Adipose tissue (tissue), 3 donors: ENCODE measurements around the gene MSH4. TPM values are rescaled to one million over a fixed set of nuclear protein-coding genes. Genes with fewer than 3 reads are reported as not detected.
"Not testable (repeated sequence)": the region's sequence is repeated elsewhere in the genome, so short reads cannot be mapped to it uniquely, and the experiment has no call there.

Experiments used
- H3K27ac ChIP-seq: one replicate; pipeline ENCODE4 v1.5.1; 2013; ENCODE audit warnings: low read depth, low read length
- WGBS, 3 donors: extraction: QIAGEN DNeasy Blood & Tissue Kit; methylation state at CpG; one replicate each; pipeline ENCODE4 v1.1.7; 2013; 5-methylcytosine and 5-hydroxymethylcytosine counted together
- polyA plus RNA-seq, 3 donors: library from polyadenylated mRNA; stranded (reverse); fragments of 200-250 nt; gene quantifications; one replicate each; pipeline ENCODE4 v1.2.3, GENCODE V29; 2013
- donor health status: healthy with polysubstance abuse.
- donor health status: Bipolar disorder and iron deficiency.
- donor health status: healthy.

MSH4 gene
- polyA plus RNA-seq = under 1 TPM; 0.06 to 0.11 (median 0.10) TPM

- no peak within 1 kb of the TSS for H3K27ac ChIP-seq
- WGBS, 3 donors = 87 to 90% (median 88%) methylated on average over 30 to 34 of the region's 34 CpGs
Observed at GRCh38 chr1:75796376-75797272, at the start of gene MSH4. Gene MSH4, plus strand, starts transcription at chr1:75796882. Its CDS starts 104 bp downstream, at chr1:75796986.

DNA sequence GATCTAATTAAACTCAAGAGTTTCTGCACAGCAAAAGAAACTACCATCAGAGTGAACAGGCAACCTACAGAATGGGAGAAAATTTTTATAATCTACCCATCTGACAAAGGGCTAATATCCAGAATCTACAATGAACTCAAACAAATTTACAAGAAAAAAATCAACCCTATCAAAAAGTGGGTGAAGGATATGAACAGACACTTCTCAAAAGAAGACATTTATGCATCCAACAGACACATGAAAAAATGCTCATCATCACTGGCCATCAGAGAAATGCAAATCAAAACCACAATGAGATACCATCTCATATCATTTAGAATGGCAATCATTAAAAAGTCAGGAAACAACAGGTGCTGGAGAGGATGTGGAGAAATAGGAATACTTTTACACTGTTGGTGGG, 39.5 kb upstream of the MSH4 start:
- not testable (repeated sequence) for H3K27ac ChIP-seq

GRCh38 chr1:75758543-75758942, 38.1 kb upstream of the MSH4 start:
- not testable (repeated sequence) for H3K27ac ChIP-seq
- 85 to 100% (median 98%) methylated on average over 4 of the region's 4 CpGs for WGBS, 3 donors

GRCh38 chr1:75764057-75764655, 32.5 kb upstream of the MSH4 start:
- 80 to 86% (median 82%) methylated on average over 1 of the region's 1 CpG for WGBS, 3 donors
- H3K27ac ChIP-seq = no peak overlapping the region

- 84 to 94% (median 88%) methylated on average over 1 of the region's 1 CpG for WGBS, 3 donors
- no peak overlapping the region for H3K27ac ChIP-seq
Observed at GRCh38 chr1:75765697-75766355, 30.9 kb upstream of the MSH4 start.

GRCh38 chr1:75768016-75768415, 28.7 kb upstream of the MSH4 start:
- no peak overlapping the region for H3K27ac ChIP-seq
- 82 to 95% (median 87%) methylated on average over 1 of the region's 1 CpG for WGBS, 3 donors

GRCh38 chr1:75770761-75771160, 25.9 kb upstream of the MSH4 start:
- 51 to 71% (median 53%) methylated on average over 1 of the region's 1 CpG for WGBS, 3 donors
- no peak overlapping the region for H3K27ac ChIP-seq

- WGBS, 3 donors = 70 to 78% (median 76%) methylated on average over 3 of the region's 3 CpGs
- H3K27ac ChIP-seq = no peak overlapping the region
Observed at GRCh38 chr1:75771978-75772377, 24.7 kb upstream of the MSH4 start.

DNA sequence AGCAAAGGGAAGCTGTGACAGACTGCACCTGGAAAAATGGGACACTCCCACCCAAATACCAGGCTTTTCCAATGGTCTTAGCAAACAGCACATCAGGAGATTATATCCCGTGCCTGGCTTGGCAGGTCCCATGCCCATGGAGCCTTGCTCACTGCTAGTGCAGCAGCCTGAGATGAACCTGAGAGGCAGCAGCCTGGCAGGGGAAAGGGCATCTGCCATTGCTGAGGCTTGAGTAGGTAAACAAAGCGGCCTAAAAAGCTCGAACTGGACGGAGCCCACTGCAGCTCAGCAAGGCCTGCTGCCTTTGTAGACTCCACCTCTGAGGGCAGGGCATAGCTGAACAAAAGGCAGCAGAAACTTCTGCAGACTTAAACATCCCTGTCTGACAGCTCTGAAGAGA, 18.9 kb upstream of the MSH4 start:
- H3K27ac ChIP-seq = not testable (repeated sequence)
- WGBS, 3 donors = 80 to 96% (median 85%) methylated on average over 4 of the region's 4 CpGs

DNA sequence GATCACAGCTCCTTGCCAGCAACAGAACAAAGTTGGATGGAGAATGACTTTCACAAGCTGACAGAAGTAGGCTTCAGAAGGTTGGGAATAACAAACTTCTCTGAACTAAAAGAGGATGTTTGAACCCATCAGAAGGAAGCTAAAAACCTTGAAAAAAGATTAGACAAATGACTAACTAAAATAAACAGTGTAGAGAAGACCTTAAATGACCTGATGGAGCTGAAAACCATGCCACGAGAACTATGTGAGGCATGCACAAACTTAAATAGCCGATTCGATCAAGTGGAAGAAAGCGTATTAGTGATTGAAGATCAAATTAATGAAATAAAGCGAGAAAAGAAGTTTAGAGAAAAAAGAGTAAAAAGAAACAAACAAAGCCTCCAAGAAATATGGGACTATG, 18.0 kb upstream of the MSH4 start:
- 85 to 92% (median 92%) methylated on average over 5 of the region's 5 CpGs for WGBS, 3 donors
- not testable (repeated sequence) for H3K27ac ChIP-seq

DNA sequence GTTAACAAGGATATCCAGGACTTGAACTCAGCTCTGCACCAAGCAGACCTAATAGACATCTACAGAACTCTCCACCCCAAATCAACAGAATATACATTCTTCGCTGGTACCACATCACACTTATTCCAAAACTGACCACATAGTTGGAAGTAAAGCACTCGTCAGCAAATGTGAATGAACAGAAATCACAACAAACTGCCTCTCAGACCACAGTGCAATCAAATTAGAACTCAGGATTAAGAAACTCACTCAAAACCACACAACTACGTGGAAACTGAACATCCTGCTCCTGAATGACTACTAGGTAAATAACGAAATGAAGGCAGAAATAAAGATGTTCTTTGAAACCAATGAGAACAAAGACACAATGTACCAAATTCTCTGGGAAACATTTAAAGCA, 16.5 kb upstream of the MSH4 start:
- not testable (repeated sequence) for H3K27ac ChIP-seq
- 70 to 73% (median 70%) methylated on average over 4 of the region's 4 CpGs for WGBS, 3 donors

DNA sequence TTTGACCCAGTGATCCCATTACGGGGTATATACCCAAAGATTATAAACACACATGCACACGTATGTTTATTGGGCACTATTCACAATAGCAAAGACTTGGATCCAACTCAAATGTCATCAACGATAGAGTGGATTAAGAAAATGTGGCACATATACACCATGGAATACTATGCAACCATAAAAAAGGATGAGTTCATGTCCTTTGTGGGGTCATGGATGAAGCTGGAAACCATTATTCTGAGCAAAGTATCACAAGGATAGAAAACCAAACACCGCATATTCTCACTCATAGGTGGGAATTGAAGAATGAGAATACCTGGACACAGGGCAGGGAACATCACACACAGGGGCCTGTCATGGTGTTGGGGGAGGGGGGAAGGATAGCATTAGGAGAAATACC, 12.8 kb upstream of the MSH4 start:
- 78 to 98% (median 96%) methylated on average over 4 of the region's 4 CpGs for WGBS, 3 donors
- H3K27ac ChIP-seq = not testable (repeated sequence)

GRCh38 chr1:75785320-75785982, 11.2 kb upstream of the MSH4 start:
- H3K27ac ChIP-seq = no peak overlapping the region

GRCh38 chr1:75785983-75786853, 10.5 kb upstream of the MSH4 start, which contains the start of gene RABGGTB:
Gene RABGGTB, plus strand, starts transcription at chr1:75786256. Its CDS starts 16 bp downstream, at chr1:75786272.
- 0 to 1% (median 0%) methylated on average over 28 of the region's 28 CpGs for WGBS, 3 donors
- H3K27ac ChIP-seq = no peak within 1 kb of the TSS

More at GRCh38 chr1:75785320-75785982, 11.2 kb upstream of the MSH4 start:
- WGBS, 3 donors = 11 to 12% (median 12%) methylated on average over 9 of the region's 9 CpGs

- no peak overlapping the region for H3K27ac ChIP-seq
- 2 to 4% (median 3%) methylated on average over 10 of the region's 10 CpGs for WGBS, 3 donors
Observed at GRCh38 chr1:75786901-75787493, 9.7 kb upstream of the MSH4 start.

DNA sequence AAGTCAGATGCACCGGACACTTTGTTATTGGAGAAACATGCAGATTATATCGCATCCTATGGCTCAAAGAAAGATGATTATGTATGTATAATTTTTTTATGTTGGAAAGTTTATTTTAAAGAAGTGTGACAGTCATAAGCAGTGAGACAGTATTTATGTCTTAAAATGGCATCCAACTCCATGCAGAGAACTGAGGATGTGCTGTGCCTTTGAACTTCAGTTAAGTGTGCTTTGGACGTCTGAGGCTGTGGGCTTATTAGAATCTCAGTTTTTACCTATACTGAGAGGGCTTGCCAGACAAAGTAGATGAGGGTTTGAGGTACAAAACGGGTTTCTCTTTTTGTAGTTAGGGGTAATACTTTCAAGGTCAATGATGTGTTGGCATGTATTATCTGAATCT, 9.2 kb upstream of the MSH4 start:
- 11 to 23% (median 19%) methylated on average over 4 of the region's 4 CpGs for WGBS, 3 donors
- no peak overlapping the region for H3K27ac ChIP-seq

DNA sequence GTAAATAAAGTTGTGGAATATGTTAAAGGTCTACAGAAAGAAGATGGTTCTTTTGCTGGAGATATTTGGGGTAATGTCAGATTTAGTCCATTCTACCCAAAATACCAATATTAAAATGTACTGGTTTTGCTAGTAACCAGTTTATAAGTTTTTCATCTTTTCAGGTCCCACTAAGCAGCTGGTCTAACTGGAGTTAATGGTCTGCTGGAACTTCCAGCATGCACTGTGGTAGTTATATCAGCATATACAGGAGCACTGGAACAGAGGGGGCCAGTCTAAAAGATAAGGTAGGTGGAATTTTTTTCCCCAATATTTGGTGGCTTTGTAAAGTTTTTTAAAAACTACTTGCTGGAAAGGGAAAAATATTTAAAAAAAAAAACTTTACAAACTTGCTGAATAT, 6.7 kb upstream of the MSH4 start:
- no peak overlapping the region for H3K27ac ChIP-seq

DNA sequence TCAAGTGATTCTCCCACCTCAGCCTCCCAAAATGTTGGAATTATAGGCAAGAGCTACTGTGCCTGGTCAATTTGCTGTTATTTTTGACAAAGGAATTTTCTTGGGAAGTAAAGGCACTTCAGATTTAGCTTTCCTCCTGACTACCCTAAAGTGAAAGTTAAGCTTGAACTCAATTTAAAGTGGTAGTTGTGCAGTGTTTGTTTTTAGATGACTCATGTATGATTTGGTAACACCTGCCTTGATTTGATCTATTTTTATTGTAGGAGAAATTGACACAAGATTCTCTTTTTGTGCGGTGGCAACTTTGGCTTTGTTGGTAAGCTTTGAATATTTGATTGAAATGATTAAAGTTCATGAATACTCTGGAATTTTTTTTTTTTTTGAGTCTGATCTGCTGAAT, 5.7 kb upstream of the MSH4 start:
- WGBS, 3 donors = 38 to 90% (median 74%) methylated on average over 1 of the region's 1 CpG
- no peak overlapping the region for H3K27ac ChIP-seq
